Cerebellar cortex (tissue), 1 donor: ENCODE data around the gene ZNF423.
"Not testable (repeated sequence)": the region's sequence is repeated elsewhere in the genome, so short reads cannot be mapped to it uniquely, and the experiment has no call there.

Experiments
- DNase-seq: peaks from one replicate; pipeline ENCODE4 v3.0.0-alpha.2; 2015; ENCODE audit warnings: low spot score

The ZNF423 gene

GRCh38 chr16:49583911-49584310, 272.0 kb downstream of the ZNF423 start:
- no peak for DNase-seq

- DNase-seq: no peak
These were observed 274.1 kb downstream of the ZNF423 start for GRCh38 chr16:49581630-49582298.

- DNase-seq: no peak
These were observed 275.1 kb downstream of the ZNF423 start for GRCh38 chr16:49580751-49581303.

GRCh38 chr16:49578435-49579024, 277.4 kb downstream of the ZNF423 start:
- DNase-seq: no peak

DNA sequence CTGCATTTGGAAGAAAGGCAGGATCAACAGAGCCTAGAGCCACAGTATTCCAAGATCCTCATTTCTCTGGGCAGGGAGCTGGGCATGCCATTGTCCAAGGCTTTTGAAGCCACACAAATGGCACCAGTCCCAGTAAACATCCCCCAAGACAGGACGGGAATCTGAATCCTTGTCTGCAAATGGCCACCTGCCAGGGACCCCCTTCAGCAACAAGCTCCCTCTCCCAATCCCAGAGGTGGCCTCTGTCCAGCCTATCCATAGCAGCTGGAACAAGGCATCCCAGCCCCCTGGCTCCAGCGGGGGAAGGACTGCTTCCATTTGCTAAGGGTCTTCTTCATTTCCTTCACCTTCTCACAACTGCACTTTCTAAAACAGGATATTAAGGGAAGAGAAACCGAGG, 277.9 kb downstream of the ZNF423 start:
- no peak for DNase-seq

DNA sequence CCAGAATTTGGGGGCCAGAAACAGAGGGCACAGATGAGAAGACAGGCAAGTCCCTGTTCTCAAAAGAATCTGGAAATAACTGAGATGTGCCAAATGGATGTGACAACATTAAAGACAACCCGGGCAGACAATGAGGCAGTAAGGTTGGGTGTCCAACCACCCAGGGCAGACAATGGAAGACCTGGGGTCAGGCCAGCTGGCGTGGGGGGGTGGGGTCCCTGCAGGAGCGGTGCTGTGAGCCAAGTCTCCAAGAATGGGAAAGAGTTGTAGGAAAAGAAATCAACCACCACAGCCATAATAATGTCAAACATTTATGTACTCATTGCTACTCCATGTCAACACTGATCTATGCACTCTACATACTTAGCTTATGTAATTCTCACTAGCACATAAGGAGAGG, 279.0 kb downstream of the ZNF423 start:
- no peak for DNase-seq

DNA sequence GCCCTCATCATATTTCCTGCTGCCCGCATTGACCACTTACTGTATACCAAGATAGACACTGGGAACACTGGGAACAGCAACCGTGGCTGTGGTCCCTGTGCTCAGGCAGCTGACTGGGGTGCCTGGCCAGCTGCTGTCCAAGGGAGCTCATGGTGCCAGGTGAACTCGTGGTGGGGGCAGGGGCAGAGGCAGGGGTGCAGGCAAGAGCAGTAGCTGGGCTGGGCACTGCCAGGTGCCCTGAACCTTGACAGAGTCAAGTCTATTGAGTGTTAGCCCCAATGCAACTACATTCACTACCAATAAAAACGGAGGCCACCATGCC, 279.8 kb downstream of the ZNF423 start:
- no peak for DNase-seq

DNA sequence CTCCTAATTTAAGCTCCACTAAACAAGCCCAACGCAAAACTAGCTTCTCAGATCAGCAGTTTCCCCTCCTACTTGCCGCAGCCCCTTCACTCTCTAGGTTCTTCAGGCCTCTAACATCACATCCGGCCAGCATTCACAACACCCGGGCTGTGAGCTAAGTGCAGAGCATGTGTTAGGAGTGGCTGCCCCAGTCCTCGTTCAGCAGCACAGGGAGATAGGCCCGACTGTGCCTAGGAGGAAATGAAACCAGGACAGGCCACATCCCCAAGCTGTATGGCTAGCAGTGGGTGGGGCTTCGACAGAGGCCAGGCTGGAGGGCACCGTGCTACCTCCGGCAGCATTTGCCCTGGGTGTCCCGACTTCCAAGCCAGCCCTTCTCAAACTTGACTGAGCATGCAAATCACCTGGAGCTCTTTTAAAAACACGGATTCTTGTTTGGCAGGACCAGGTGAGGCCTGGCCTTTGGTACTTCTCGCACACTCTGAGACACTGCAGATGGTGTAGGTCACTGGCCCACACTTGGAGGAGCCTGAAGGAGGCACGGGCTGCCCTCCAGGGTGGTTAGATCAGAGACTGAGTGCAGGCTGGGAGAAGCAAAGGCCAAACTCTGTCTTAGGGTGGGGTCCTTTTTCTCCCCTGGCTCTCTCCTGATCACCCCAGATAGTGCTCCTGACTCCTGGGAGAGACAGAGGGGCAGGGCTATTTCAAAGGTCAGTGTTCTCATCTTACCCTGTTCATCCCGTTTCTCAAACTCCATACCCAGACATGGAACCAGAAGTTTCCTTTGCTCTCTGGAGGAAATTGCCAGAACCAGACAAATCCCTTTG, 280.4 kb downstream of the ZNF423 start:
- no peak for DNase-seq

- no peak for DNase-seq
These were observed 281.1 kb downstream of the ZNF423 start for GRCh38 chr16:49574826-49575225.

DNA sequence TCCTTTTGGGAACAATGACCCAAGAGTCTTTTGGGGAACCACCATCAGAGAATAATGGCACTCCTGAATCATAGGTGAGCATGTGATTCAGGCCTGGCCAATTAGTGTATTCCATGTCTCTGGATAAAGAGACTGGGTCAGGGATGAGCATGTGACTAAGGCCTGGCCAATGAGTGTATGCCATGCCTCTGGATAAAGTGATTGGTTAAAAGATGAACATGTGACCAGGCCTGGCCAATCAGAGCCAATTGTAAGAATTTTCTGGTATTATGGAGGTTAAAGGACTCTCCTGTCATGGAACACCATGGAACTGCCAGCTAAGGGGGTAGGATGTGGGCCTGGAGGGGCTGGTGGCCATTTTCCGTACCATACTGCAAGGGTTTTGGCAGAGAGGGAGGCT, 288.0 kb downstream of the ZNF423 start:
- no peak for DNase-seq

GRCh38 chr16:49566432-49566831, 289.5 kb downstream of the ZNF423 start:
- DNase-seq: no peak

DNA sequence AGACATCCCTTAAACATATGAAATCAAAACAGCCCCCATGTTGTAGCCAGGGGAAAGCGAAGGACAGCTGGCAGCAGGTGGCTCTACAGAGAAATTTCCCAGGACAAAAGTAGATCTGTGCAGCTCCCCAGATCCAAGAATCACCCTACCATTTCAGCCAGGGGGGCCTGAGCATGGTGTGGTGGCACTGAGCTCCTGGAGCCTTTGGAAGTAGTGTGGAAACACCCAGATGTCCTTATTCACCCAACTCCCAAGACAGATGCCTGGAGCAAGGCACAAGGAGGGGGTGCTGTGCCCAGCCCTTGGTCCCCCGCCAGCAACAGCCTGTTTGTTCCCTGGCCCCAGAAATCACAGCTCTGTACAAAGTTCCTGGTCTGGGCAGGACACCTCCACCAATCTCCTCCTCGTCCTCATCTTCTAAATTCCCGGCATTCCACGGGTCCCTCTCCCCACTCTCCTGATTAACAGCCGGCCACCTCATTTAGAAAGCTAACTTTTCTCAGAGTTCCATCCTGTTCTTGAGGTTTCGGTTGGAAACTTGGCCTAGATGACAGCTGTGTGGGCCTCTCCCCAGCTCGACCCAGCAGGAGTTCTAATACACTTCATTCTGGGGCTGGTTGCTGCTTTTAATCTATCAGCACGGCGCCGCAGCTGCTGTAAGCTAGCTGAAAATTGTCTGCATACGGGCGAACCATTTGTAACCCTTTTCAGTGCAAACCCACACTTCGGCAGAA, 291.2 kb downstream of the ZNF423 start:
- no peak for DNase-seq

- no peak for DNase-seq
These were observed 292.2 kb downstream of the ZNF423 start for GRCh38 chr16:49563666-49564065.

- not testable (repeated sequence) for DNase-seq
These were observed 293.0 kb downstream of the ZNF423 start for GRCh38 chr16:49562894-49563293.

- no peak for DNase-seq
These were observed 293.7 kb downstream of the ZNF423 start for GRCh38 chr16:49562228-49562627.

GRCh38 chr16:49560004-49560830, 295.7 kb downstream of the ZNF423 start:
- DNase-seq: peak; percentile 34

GRCh38 chr16:49559242-49559641, 296.7 kb downstream of the ZNF423 start:
- DNase-seq: no peak

DNA sequence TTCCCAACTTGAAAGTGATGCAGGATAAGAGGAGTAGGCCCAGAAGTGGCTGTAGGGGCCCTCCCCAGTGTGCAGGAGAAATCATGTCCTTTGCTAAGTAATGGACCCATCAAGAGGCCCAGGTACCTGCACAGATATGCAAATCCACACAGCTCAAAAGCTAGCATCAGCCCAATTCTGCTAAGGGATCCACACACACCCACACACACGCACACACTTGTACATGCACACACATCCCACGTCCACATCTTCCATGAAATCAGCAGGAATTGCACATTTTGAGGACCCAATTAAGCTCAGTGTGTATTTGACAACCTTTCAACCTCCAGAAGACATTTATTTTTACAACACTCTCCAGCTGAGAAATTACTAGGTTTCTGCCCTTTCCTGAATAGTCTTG, 297.5 kb downstream of the ZNF423 start:
- no peak for DNase-seq

DNA sequence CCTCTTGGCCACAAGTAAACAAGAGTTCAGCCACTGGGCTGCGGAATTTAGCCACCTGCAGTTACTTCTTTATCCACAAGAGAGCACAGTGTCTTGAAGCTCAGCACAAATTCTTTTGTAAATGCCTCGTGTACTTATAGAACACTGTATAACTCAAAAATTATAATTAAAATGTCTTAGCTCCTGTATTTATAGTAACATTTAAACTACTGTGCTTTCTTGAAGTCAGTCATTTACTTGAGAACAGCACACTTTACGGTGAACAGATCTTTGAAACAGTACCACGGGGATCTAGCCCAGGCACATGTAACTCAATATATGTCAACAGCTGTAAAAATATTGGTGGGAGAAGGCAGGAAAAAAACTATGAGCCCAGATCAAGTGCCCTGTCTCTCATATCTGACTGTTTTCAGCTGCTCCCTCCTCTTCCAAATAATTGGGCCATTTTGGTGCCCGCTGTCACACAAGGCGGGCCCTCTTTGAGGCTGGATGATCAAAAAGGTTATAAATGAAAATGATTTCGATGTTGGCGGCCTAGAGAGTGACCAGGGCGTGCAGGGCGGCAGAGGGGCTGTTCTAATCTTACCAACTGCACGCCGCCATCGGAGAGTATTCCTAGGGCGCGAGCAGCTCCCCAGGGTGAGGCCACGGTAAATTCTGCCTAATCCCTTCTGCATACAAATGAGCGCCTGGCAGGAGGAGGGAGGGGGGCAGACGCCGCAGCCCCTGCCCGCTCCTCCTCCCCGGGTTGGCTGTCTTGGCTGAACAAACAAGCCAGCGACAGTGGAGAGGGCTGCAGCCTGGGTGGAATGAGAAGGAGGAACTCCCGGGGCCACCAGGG, 299.1 kb downstream of the ZNF423 start:
- DNase-seq: peak; percentile 13

DNA sequence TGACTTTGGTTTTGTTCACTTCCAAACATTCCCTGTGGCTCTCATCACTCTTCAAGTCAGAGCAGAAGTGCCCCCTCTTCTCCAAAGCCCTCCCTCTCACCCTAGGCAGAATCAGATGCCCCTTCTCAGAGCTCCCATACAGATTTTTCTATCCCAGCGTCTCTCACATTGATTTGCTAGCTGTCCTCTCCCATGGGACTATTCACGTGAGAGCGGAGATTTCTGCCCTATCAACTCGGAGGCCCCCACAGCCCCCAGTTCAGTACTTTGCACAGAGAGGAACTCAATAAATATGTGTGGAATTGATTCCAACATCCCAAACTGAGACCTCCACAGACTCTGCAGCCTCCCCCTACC, 299.7 kb downstream of the ZNF423 start:
- no peak for DNase-seq

- no peak for DNase-seq
These were observed 301.2 kb downstream of the ZNF423 start for GRCh38 chr16:49554681-49555080.
